HCT116 (cell line): Measurements from ENCODE around the gene PARP2. TPM values are rescaled to one million over a fixed set of nuclear protein-coding genes. Genes with fewer than 3 reads are reported as not detected.

Experiments
- ATAC-seq: fragments of 200-7000 bp; cut with Tn5 transposase; 2 replicates; pipeline ENCODE4 v1.9.1; 2020; ENCODE audit warnings: mild to moderate bottlenecking, moderate library complexity
- BruUV-seq: library from RNA; stranded (reverse); fragments of 400-500 nt; replicated peaks from 2 replicates; lab custom pipeline; 2021; lab: Mats Ljungman, UMichigan
- CTCF ChIA-PET: fragments of 300-600 bp; sonication (Branson Sonifier 250); formaldehyde crosslinking; loops from one replicate; lab custom pipeline; 2021; ENCODE audit warnings: antibody characterized with exemption; lab: Charles Lee
- POLR2A ChIA-PET: fragments of 300-600, 350-600 bp; sonication (Branson Sonifier 250); formaldehyde crosslinking; loops from one replicate; lab custom pipeline; 2021; ENCODE audit warnings: antibody characterized with exemption; lab: Charles Lee
- RAD21 ChIA-PET, 2 experiments: fragments of 300-600 bp; sonication (Branson Sonifier 250); formaldehyde crosslinking; loops; one replicate each; lab custom pipeline; 2023; ENCODE audit warnings: low total read pairs in 2 of 2; ENCODE audit not compliant: uncharacterized antibody in 2 of 2, unreplicated experiment in 2 of 2, low non-redundant PET in 1 of 2; lab: Charles Lee
- DNase-seq: peaks from one replicate; pipeline ENCODE4 v3.0.0-alpha.2; 2010; ENCODE audit warnings: low read depth, low spot score
- H2AFZ ChIP-seq: fragments of 200-600 bp; shearing (Covaris generic), sonication (generic); 2 replicates; pipeline ENCODE4 v1.6.1; 2017; ENCODE audit warnings: low read depth, mixed run types, mixed read lengths, antibody characterized with exemption, low read length; ENCODE audit not compliant: poor library complexity, severe bottlenecking
- H3K27ac ChIP-seq: 2 replicates; pipeline ENCODE4 v1.5.1; 2012; ENCODE audit warnings: low read depth, low read length
- H3K27me3 ChIP-seq: fragments of 200-600 bp; sonication (generic); 2 replicates; pipeline ENCODE4 v1.6.1; 2016; ENCODE audit warnings: mixed run types, low read length, mixed read lengths; ENCODE audit not compliant: insufficient read depth
- H3K36me3 ChIP-seq, 2 experiments: fragments of 200-500 bp in 1 of 2; fragments of 200-600 bp in 1 of 2; sonication (Bioruptor generic) in 1 of 2; sonication (generic) in 1 of 2; 2 replicates each; pipeline versions ENCODE4 v1.5.1 to v1.6.1; 2014 to 2016; ENCODE audit warnings: low read length in 2 of 2, inconsistent platforms in 1 of 2, mixed read lengths in 1 of 2, mixed run types in 1 of 2; ENCODE audit not compliant: insufficient read depth in 2 of 2, control insufficient read depth in 1 of 2
- H3K4me1 ChIP-seq, 2 experiments: fragments of 200-600 bp in 1 of 2; sonication (generic) in 1 of 2; 2 replicates each; pipeline versions ENCODE4 v1.5.1 to v1.6.1; 2012 to 2017; ENCODE audit warnings: low read length in 2 of 2, inconsistent platforms in 1 of 2, mild to moderate bottlenecking in 1 of 2, mixed read lengths in 1 of 2, mixed run types in 1 of 2, moderate library complexity in 1 of 2; ENCODE audit not compliant: insufficient read depth in 2 of 2, control insufficient read depth in 1 of 2
- H3K4me2 ChIP-seq: fragments of 200-600 bp; sonication (generic); 2 replicates; pipeline ENCODE4 v1.6.1; 2017; ENCODE audit warnings: mixed run types, low read length, mixed read lengths
- H3K4me3 ChIP-seq, 2 experiments: fragments of 200-600 bp in 1 of 2; sonication (generic) in 1 of 2; replicated peaks in 1 of 2; 2 replicates each; pipeline ENCODE4 v1.5.1; 2011 to 2016; ENCODE audit warnings: low read length in 2 of 2, control low read depth in 1 of 2, low read depth in 1 of 2, mild to moderate bottlenecking in 1 of 2, mixed read lengths in 1 of 2, mixed run types in 1 of 2
- H3K79me2 ChIP-seq: fragments of 200-600 bp; sonication (generic); 2 replicates; pipeline ENCODE4 v1.6.1; 2017; ENCODE audit warnings: mild to moderate bottlenecking, mixed run types, low read length, moderate library complexity, mixed read lengths; ENCODE audit not compliant: insufficient read depth
- H3K9ac ChIP-seq: fragments of 200-600 bp; sonication (generic); 2 replicates; pipeline ENCODE4 v1.6.1; 2016; ENCODE audit warnings: low read length, mixed read lengths
- H3K9me2 ChIP-seq: fragments of 200-600 bp; sonication (generic), shearing (Covaris generic); 2 replicates; pipeline ENCODE4 v1.6.1; 2017; ENCODE audit warnings: mixed run types, mild to moderate bottlenecking, moderate library complexity; ENCODE audit not compliant: insufficient read depth
- H3K9me3 ChIP-seq, 2 experiments: fragments of 200-500 bp in 1 of 2; fragments of 200-600 bp in 1 of 2; sonication (Bioruptor generic) in 1 of 2; sonication (generic) in 1 of 2; 2 replicates each; pipeline ENCODE4 v1.6.1; 2014 to 2017; ENCODE audit warnings: low read length in 2 of 2, mixed read lengths in 2 of 2, inconsistent platforms in 1 of 2, low read depth in 1 of 2, mild to moderate bottlenecking in 1 of 2, mixed run types in 1 of 2, moderate library complexity in 1 of 2; ENCODE audit not compliant: control insufficient read depth in 1 of 2, insufficient read depth in 1 of 2
- H4K20me1 ChIP-seq: fragments of 200-600 bp; sonication (generic), shearing (Covaris generic); 2 replicates; pipeline ENCODE4 v1.6.1; 2017; ENCODE audit warnings: mixed run types, mild to moderate bottlenecking, moderate library complexity; ENCODE audit not compliant: insufficient read depth
- CEBPB ChIP-seq: IDR thresholded peaks from 2 replicates; pipeline ENCODE4 v1.6.1; 2012; ENCODE audit warnings: low read depth
- EZH2phosphoT487 ChIP-seq: fragments of 200-600 bp; IDR thresholded peaks from 2 replicates; pipeline ENCODE4 v1.6.1; 2018; ENCODE audit warnings: antibody characterized with exemption, borderline replicate concordance
- POLR2AphosphoS5 ChIP-seq: IDR thresholded peaks from 2 replicates; pipeline ENCODE4 v1.6.1; 2011; ENCODE audit warnings: mild to moderate bottlenecking, low read depth, low read length, moderate library complexity
- REST ChIP-seq: IDR thresholded peaks from 2 replicates; pipeline ENCODE4 v1.6.1; 2012; ENCODE audit warnings: low read depth
- SRF ChIP-seq: IDR thresholded peaks from 2 replicates; pipeline ENCODE4 v1.6.1; 2012; ENCODE audit warnings: low read depth
- TCF7L2 ChIP-seq: IDR thresholded peaks from 2 replicates; pipeline ENCODE4 v1.7.0; 2011; ENCODE audit warnings: borderline replicate concordance, inconsistent platforms; ENCODE audit not compliant: insufficient read depth, insufficient read length; ENCODE audit errors: extremely low read depth
- ZBTB33 ChIP-seq: IDR thresholded peaks from 2 replicates; pipeline ENCODE4 v1.6.1; 2011; ENCODE audit warnings: mild to moderate bottlenecking, low read length, moderate library complexity; ENCODE audit not compliant: insufficient replicate concordance; ENCODE audit errors: extremely low read depth
- intact Hi-C: fragments of 100-400 bp; cut with micrococcal nuclease; formaldehyde crosslinking; loops from 2 replicates; pipeline ENCODE4 v1.10.0; 2022
- total RNA-seq: library from RNA; stranded (reverse); gene quantifications from one replicate; pipeline ENCODE4 v1.2.1, GENCODE V29; 2021; ENCODE audit not compliant: unreplicated experiment

Gene PARP2
- total RNA-seq, 1 experiment from 2014 or later, result 51.8 TPM

GRCh38 chr14:20382526-20382925 lies 39.1 kb downstream of the PARP2 start:
- Histone ChIP-seq H3K27ac (no peak overlapping the region), H3K9me3 (no peaks in the 10 kb centered on the region), H3K9me2 (no peaks in the 10 kb centered on the region), H4K20me1 (no peaks in the 10 kb centered on the region), H3K9ac (no peak overlapping the region), H3K4me1 (no peaks in the 10 kb centered on the region), H3K36me3 (peaks cover 36 to 43% of the 10 kb centered on the region in 2 experiments; a peak in 3 of 4 replicates), H3K79me2 (no peaks in the 10 kb centered on the region), H3K4me2 (no peak overlapping the region), H2AFZ (no peak overlapping the region), H3K27me3 (no peaks in the 10 kb centered on the region), H3K4me3 (no peak overlapping the region)
- intact Hi-C loops, result no loop called here
- ATAC-seq (no peak), DNase-seq (no peak)
- POLR2A ChIA-PET, result no interaction called here
- no TSS peak for BruUV-seq
- RAD21 ChIA-PET, result no interaction called here
- CTCF ChIA-PET, result no interaction called here
- TF ChIP-seq POLR2AphosphoS5 (no peak), CEBPB (no peak), ZBTB33 (no peak), REST (no peak), SRF (no peak), EZH2phosphoT487 (no peak), TCF7L2 (no peak)
